Hematopoietic multipotent progenitor cell treated with erythropoietin and hydrocortisone succinate and interleukin-3 and kit ligand, for 15 days (in vitro differentiated cells): Measurements from ENCODE around the gene TBX5.
"Not testable (repeated sequence)": the region's sequence is repeated elsewhere in the genome, so short reads cannot be mapped to it uniquely, and the experiment has no call there.

Source experiments
- DNase-seq: peaks from one replicate; pipeline ENCODE4 v3.0.0-alpha.2; 2015; ENCODE audit warnings: low spot score

TBX5 gene

DNA sequence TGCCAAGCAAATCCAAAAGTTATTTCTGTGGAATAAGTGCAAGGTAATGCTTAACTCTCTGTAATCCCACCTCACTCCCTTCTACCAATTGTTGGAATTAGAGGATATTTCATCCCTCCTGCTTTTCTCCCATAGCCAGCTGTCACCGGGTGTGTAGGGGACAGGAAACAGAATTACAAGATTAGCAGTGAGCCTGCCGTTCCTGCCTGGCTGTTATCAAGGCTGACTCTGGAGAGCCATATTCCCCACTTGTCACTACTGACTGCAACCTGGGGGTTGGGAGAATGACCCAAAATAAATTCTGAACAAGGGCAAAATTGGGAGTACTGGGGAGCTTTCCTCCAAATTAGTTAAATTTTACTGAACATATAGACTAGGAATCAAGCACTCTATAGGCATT is 24.8 kb downstream of the TBX5 start:
- no peak for DNase-seq

DNA sequence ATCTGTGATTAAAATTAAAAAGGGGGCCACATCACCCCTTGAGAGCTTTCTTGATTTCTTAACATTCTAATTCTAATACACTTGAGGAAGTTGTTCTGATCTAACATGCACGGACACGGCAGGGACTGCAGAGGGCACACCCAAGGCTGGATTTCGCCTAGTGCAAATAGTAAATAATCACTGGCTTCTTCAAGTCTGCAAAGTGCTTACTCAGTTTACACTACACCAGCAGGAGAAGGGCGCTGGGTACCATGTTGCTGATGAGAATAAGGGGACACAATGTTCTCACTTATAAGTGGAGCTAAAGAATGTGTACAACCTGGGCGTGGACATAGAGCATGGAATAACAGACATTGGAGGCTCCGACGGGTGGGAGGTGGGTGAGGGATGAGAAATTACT is 34.2 kb downstream of the TBX5 start:
- no peak for DNase-seq

DNA sequence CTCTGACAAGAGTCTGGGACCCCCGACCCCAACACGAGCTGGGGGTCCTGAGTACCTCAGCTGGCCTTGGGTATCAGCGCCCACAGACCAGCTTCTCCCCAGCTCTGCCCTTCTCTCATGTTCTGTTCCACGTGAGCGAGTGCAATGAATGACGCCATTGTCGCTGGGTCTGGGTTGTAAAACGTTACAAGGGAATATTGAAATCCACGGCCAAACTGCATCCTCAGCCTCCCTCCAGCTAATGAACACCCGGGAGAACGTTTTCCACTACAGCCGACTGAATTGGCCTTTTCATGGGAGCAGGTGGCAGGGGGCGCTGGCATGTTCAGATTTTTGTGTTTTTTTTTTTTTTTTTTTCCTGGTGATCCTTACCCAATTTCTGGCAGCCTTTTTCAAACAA is 34.7 kb downstream of the TBX5 start:
- DNase-seq: no peak

DNA sequence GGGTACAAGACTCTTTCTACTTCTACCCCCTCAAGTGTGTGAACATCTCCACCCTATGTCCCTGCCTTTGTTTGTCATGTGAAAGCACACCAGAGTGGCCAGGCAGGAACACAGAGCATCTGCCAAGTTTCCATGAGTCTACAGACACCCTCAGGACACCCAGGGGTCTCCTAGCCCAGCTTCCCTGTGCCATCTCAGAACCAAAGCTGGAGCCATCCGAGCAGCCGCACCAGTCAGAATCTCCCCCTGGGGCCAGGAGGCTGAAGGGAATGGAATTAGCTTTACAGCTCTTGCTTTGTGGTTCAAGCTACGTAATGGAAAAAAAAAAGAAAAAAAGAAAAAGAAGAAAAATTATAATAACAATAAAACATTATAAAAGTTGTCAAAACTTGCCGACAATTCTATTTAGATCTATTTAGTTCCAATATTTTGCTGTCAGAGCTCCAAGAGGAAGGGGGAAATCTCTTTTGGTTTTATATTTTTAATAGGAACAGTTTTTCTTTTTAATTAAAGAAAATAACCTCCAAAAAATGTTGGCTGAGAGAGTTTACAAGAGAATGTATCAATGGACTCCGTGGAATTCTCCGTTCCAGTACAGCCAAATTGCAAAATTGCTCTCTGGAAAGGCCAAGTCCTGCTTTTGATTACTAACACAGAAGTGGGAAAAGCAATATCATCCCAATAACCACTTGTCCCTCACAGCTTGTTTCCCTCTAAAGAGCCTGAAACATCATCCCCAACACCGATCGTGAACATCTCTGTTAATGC is 37.1 kb downstream of the TBX5 start:
- DNase-seq: no peak

DNA sequence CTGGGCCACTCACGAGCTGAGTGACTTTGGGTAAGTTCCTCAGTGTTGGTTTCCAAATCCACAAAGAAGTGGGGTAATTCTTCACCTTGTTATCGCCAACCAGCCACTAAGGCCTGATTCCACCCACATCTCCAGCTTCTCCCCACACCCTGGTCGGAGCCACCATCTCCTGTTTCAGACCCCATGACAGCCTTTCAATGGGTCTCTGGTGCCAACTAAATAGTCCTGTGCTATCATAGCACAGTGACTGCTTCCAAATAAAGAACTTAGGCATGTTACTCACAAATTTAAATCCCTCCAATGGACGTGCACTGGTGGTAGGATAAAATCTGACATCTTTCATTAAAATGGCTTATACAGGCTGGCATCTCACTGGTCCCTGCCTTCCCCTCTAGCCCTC is 44.0 kb downstream of the TBX5 start:
- no peak for DNase-seq

DNA sequence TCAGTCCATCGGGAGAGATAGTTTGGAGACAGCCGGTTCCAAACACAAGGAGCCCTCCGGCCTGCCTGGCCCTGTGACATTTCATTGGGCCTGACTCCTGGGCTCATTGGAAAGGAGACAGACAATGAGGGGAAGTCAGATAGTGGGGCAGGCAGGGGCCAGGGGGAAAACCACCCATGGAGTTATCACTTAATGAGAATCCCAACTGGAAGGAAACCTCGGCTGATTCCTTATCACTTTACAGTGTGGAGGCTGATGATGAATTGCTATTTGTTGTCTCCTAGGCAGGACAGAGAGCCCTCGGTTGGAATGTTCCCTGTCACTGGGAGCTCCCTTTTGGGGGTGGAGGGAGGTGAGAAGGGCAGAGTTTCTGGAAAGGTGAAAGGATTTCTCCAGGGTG is 44.4 kb downstream of the TBX5 start:
- DNase-seq: no peak

DNA sequence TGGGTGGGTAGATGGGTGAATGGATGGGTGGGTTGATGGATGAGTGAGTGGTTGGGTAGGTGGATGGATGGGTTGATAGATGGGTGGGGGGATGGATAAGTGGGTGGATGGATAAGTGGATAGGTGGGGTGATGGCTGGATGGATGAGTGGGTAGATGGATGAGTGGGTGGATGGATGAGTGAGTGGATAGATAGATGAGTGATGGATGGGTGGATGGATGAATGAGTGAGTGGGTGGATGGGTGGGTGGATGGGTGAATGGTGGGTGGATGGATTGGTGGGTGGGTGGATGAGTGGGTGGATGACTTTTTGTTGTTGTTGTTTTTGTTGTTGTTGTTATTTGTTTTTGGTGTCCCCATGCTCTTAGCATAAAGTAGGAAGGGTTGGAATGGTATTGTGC is 45.5 kb downstream of the TBX5 start:
- DNase-seq: no peak

DNA sequence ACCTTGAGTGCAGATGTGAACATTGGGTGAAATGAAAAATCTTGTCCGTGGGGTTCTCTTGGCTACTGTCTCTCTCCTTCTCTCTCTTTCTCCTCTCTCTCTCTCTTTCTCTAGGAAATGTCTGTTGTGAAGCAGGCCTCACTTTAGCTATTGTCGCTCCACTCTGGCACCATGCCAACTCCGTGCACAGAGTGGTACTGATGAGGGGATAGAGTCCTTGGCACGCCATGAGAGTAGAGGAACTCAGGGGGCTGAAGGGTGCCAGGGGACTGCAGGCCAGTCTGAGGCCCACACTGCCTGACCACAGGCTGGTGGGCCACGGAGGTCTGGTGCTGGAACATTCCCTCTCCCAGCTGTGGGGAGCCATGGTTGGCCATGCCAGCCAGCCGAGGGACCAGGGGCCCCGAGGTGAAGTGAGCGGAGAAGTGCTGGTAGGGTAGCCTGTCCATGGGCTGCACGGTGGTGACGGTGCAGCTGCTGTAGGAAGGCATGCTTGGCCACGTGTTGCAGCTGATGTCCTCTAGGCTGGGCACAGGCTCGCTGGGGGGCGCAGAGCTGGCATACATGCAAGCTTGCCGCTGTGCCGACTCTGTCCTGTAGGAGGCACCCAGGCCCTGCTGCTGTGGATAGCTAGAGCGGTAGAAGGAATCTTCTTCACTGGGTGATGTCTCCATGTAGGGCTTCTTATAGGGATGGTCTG is 50.4 kb downstream of the TBX5 start:
- no peak for DNase-seq

DNA sequence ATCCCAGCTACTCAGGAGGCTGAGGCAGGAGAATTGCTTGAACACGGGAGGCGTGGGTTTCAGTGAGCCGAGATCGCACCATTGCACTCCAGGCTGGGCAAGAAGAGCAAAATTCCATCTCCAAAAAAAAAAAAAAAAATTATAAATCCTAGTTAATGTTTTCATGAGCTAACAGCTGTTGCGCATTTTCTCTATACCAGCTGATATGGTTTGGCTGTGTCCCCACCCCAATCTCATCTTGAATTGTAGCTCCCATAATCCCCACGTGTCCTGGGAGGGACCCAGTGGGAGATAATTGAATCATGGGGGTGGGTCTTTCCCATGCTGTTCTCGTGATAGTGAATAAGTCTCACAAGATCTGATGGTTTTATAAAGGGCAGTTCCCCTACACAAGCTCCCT is 56.7 kb downstream of the TBX5 start:
- not testable (repeated sequence) for DNase-seq

DNA sequence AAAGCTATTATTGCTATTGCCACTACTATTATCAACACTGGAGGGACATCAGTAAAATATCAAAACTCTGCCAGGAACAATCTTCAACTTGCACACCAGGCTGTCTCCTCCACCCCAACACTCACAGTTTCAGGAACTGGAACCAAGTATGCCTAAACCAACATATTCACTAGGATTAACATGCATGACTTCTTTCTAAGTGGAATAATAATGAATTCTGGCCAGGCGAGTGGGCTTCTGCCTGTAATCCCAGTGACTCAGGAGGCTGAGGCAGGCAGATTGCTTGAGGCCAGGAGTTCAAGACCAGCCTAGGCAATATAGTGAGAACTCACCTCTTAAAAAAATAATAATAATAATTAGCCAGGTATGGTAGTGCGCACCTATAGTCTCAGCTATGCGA is 58.1 kb downstream of the TBX5 start:
- no peak for DNase-seq

DNA sequence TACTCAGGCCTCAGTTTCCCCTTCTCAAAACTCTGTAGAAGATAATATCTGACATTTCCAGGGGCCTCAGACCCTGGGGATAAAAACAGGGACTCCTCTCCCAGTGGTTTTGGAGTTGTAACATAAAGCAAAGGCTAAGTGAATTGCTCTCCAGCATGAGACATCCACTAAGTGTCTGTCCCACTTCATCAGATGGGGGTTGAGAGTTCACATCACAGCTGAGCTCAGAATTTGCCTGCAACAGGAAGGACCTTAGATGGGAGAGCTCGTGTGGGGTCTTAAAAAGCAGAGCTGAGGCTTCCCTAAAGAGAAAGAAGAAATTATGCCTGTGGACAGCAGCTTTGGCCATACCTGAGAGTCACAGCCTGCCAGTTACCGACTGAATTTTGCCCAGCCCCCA is 61.1 kb downstream of the TBX5 start:
- no peak for DNase-seq

DNA sequence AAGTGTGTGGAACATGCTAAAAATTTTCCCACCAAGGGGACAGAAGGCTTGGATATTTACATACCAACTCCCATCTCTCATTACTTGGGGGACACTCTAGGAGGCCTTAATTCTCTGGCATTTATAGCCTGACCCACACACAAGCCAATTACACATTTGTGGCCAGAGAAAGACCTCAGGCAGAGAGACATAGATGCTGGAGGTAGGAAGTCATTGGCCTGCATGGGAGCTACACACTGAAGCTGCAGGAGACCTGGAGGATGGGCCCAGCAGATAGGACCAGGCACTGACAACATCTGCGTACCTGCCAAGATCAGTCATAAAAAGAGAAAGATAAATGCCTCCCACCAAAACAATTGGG is 61.7 kb downstream of the TBX5 start:
- no peak for DNase-seq

DNA sequence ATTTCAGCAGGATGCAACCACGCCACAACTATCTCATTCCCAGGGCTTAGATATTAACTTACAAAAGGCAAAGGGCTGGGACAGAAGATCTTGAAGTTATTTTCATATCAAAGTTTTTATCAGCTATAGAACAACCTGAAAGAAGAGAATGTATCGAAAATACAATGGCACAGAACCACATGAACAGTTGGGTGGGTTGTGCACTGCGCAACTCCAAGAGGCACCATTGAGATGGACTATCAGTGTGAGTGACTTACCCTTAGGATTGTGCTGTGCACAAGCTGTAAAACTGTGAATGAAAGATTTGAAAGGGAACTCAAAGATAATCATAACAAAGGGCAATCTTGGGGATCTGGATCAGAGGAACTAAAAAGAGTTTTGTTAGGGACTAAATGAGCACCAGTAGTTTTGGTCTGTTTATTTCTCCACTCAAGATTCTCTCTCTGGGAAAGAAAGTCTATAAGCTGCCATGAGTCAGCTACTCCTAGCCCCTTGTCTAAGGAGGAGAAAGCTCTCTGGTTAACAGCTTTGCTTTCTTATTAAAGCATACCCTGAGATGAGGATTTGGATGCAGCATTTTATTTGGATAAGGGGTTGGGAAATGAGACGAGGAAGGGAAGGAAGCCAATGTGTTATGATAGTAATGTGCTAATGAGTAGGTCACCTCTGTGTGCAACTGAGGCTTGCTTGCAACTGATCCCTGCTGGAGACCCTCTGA is 62.2 kb downstream of the TBX5 start:
- no peak for DNase-seq

DNA sequence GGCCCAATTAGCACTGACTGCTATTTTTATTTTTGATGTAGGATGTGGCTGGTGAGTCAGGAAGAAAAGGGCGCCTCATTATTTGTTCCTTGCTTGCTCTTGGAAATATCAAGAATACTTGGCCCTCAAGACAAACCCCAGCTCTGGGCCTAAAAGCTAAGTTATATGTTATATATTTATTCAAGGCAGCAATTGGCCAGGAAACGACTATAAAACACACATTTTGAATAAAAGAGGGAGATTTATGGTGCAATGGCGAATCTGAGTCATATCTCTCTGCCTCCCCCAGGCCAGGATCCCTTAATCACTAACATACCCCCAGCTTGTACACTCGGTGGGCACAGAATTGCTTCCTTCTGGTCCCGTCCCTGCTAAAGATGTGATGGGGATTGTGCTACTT is 63.3 kb downstream of the TBX5 start:
- no peak for DNase-seq

DNA sequence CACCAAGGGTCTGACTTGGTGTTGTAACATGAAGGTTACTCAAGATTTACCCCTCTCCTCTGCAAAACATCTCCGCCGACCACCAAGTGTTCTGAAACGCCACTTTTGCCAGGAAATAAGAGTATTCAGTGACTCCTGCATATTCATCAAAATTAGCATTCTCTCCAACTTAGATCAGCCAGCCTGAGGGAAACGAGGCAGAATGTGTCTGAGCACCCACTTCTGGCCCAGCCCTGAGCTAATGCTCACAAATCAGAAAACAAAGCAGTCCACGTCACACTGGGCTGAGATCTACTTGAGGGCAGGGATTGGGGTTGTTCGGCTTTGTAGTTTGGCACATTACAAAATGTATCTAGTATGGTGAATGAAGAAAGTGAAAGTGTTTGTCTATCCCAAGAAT is 64.3 kb downstream of the TBX5 start:
- no peak for DNase-seq

DNA sequence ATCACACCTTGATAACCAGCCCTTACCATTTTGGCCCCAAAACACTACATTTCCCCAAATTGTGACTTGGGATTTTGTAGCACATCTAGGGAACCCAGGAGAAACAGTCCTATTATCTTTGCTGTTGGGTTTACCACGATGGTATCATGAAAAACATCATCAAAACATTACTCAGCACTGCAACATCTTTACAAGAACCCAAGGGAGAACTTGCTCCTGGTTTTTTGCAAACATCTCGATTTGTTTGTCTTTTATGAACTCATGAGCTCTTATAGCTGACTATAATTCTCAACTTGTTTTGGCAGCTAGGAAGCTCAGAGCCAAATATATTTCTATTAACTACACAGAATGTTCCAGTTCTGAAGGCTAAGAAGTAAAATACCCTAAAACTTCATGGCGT is 65.7 kb downstream of the TBX5 start:
- no peak for DNase-seq

DNA sequence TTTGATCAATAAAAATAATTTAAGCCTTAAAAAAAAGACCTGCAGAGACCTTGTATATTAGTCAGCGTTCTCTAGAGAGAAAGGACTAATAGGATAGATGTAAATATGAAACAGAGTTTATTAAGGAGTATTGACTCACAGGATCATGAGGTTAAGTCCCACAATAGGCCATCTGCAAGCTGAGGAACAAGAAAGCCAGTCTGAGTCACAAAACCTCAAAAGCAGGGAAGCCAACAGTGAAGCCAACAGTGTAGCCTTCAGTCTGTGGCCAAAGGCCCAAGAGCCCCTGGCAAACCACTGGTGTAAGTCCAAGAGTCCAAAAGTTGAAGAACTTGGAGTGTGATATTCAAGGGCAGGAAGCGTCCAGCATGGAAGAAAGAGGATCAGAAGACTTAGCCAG is 66.3 kb downstream of the TBX5 start:
- DNase-seq: no peak

DNA sequence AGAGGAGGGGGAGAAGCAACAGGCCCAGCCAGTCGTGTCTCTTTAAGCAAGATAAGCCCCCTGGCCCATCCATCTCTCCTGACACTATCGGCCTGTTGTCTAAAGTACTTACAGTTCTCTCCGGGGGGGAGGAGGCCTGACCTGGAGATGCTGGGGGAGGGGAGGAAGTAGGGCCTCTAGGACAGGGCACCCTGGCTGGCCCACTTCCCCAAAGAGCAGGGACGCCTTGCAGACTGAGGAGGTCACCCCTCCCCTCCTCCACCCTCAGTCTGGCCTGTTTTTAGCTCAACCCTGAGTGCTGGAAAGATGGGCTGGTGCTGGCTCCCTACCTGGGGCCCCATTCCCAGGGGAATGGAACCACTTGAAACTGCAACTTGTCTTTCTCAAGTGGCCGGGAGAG is 70.3 kb downstream of the TBX5 start:
- no peak for DNase-seq

DNA sequence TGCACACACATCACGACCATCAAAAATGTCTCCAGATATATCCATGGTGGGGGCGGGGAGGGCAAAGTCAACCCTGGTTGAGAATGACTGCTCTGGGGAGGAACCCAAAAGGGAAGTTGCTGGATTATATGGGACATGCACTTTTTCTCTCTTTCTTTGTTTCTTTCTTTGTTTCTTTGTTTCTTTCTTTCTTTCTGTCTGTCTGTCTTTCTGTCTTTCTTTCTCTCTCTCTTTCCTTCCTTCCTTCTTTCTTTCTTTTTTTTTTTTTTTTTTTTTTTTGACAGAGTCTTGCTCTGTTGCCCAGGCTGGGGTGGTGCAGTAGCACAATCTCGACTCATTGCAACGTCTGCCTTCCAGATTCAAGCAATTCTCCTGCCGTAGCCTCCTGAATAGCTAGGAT is 71.5 kb downstream of the TBX5 start:
- DNase-seq: no peak

DNA sequence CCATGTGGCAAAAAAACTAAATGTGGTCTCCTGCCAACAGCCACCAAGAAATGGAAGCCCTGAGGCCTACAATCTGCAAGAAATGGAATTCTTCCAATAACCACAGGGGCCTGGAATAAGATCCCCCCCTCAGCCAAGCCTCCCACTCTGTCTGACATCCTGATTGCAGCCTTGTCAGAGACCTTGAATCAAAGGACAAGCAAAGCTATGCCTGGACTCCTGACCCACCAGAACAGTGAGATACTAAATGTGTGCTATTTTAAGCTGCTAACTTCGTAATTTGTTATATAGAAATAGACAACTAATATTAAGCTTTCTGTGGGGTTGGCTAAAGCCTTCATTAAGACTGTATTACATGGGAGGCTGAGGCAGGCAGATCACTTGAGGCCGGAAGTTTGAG is 77.7 kb downstream of the TBX5 start:
- no peak for DNase-seq

DNA sequence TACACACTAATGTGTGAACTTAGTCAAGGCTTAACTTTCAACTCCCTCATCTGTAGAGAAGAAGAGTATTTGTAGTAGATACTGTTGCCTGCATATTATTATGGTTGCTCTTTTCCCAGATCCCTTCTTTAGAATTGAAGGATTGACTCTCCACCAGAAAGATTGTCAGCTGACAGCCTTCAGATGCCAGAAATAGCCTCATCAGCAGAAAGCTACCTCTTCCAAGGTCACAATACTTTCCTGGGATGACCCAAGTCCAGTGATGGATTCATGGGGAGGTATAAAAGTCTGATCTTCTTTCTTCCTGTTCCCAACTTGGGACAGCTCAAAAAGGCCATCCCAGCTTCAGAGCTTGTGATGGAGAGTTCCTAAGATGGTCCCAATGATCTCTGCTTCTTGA is 78.2 kb downstream of the TBX5 start:
- DNase-seq: no peak

DNA sequence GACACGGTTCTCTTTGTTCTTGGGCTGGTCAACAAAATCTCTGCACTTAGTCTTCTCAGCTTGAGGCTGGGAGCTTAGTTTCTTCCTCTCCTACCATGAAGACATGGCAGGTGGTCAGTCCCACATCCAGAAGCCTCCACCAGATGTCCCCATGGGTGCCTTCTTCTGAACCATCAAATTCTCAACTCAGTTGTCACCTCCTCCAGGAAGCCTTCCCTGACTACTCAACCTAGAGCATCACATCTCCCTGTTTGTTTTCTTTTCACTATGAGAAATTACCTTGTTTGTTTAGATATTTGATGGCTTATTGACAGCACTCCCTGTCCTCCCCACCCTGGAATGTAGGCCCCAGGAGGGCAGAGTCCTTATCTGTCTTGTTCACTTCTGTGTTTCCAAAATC is 84.4 kb downstream of the TBX5 start:
- DNase-seq: no peak

DNA sequence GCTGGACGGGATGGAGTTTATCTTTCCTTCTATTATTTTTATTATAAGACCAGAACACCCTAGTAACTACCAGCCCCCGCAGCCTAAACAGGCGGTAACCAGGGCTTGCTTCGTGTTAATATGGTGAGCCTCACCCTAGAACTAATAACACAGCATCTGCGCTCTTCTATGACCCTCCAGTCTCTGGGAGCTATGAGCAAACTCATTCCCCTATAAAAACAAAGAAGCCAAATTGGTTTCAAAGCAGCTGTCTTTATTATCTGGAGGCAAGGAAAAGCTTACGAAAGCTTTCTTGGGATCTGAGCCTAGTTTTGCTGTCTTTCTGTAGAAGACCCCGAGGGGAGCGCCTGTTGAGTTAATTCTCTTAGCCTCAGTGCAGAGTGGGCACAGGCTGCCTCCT is 85.0 kb downstream of the TBX5 start:
- no peak for DNase-seq

DNA sequence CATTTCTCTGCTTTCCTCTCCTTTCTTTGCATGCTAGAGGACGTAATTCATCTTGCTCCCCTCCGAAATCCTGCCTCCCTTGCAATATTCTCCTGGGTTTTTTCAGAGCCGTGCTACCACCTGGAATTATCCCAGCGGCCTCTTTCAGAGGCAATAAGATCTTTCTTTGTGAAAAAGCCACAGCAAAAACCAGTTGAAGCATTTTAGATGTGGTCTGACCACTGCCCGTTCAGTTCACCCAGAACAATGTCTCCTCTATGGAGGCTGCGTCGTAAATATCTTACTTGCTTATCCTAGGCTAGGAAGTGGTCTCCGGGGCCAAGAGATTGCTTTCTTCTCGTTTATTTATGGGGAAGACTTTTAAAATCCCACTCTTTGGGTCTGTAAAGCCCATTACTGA is 85.8 kb downstream of the TBX5 start:
- DNase-seq: no peak
